ENCODE results near the gene AREL1.

Gene AREL1

DNA sequence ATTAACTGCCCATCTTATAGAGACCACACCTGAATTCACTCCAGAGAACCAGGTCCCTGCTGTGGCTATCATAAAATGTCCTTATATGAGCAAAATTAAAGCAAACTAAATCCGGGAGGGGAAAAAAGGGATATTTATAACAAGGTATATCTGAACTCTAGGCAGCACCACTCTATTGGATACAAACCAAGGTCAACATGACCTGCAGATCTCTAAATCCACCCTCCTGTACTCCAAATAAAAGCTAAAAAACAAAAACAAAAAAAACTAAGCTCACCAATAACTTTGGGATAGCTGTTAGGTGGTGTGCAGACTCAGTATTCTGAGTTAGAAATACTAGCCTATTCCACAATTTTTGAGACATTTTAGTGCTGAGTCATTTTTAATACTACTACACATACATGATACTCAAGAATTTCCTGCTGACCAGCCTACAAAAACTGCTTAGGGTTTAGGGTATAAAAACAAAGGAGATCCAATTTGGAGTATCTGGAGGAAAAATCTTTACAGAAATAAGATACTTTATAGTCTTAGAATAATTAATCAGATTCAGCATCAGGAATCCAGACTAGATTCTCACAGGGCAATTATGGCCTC, 54.2 kb downstream of the AREL1 start:
- no peak for DNase-seq

DNA sequence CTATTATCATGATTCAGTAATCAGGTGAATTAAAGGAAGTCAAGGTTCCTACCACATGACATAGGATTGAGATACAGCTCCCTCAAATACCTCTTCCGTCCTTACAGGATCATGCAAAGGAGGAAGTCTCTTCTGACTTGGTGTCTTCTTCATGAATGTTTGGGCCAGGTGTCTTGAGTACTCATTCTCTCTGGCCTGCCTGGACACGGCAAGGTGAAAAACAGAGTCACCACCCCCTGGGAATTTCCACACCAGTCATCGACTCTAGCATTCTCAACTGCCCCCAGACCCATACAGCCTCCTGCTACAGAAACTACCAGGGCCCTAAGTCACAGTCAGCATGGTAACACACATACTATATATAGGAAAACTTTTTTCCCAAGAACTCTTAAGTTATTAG, 55.9 kb downstream of the AREL1 start:
- DNase-seq = no peak

DNA sequence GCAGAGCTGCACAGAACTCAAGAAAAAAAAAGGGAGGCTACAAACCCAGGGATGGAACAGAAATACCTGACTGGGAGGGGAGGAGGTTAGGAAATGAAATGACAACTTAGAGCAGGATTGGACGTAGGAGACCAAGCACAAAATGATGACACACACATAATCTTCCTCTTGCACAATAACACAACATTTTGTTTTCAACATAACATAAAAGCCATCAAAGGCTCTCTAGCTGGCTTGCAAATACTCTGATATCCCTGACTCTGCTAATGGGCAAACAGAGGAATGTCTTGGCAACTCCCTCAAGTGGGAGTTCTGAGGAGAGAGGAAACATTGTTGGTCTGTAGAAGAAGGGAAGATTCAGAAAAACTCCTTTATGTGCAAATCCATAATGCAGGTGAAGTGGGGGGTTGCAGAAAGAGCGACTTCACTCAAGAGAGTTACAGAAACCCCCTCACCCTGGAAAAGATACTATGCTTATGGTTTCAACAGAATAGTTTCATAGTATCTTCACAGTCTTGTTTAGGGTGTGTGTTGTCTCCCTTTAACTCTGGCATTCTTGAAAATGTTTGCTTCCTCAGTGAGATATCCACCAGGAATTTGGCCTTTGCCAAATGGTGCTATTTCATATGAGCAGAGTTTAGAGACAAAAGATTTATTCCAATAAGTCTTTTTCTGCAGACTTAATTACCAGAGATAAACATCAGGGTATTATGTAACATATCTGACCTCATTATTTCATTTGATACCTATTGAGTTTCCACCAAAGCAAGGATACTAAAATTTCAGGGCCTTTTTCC, 57.1 kb downstream of the AREL1 start:
- DNase-seq = no peak

DNA sequence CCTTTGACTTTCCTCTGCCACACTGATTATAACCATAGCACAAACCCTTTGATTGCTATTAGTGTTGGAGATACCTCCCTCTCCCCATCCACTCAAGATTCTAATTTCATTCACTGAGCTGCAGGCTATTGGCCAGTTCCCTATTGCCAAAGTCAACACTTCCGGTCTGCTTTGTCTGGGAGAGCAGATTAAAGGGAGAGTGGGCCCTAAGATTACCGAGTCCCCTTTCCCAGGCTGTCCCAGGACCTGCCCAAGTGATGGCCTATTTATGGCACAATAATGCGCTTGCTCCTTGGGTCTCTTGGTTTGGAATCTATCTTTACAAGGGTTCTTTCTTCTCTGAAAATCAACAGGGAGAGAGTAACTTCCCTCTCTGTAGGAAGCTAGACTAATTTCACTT, 57.9 kb downstream of the AREL1 start:
- DNase-seq = no peak

DNA sequence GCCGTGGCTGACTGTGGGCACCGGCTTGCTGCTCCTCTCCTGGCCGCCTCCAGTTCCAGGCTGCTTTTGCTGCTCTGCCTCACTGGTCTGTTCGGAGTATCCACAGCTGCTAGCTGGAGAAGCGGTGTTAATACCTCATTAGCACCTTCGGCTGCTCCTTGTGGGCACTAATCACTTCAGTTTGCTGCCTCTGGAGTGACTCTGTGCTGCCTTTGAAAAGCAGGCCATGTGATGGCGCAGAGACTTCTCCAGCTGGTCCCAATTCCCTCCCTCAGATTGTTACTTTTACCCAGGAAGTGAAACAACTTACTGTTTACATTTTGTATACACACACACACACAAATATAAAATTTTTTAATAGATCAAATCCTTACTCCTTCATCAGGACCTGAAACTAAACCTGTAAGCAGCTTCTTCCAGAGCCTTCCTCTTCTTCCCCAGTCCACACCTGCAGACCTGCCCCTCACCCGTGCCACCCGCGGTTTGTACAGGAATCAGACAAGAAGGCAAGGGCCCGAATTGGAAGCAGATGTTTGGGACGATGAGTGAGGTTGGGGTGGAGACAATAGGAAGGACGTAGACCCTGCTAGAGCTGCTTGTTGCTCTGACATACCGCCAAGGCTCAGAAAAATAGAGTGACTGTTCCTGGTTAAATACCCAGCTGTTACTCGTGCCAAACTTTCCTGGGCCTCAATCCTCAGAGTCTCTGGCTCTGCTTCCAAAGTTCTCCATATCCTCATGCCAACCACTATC, 59.3 kb downstream of the AREL1 start:
- DNase-seq = no peak

DNA sequence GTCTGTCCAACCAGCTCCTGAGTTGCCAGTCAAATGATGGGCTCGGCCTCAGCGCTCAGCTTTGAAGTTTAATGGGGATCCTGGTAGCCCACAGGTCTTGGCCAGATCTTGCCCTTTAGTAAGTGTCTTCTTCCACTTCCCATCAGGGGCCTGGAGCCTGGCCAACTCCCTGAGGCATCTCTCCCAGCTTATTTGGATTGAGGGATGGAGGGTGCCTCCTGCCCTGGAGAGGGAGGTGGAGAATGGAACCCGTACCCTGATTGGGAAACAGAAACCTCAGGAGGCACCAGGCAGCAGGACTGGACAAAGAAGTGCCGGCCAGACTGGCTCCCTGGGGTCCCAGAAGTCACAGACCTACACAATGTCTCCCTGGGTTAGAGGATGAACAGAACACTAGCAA, 60.3 kb downstream of the AREL1 start:
- no peak for DNase-seq

DNA sequence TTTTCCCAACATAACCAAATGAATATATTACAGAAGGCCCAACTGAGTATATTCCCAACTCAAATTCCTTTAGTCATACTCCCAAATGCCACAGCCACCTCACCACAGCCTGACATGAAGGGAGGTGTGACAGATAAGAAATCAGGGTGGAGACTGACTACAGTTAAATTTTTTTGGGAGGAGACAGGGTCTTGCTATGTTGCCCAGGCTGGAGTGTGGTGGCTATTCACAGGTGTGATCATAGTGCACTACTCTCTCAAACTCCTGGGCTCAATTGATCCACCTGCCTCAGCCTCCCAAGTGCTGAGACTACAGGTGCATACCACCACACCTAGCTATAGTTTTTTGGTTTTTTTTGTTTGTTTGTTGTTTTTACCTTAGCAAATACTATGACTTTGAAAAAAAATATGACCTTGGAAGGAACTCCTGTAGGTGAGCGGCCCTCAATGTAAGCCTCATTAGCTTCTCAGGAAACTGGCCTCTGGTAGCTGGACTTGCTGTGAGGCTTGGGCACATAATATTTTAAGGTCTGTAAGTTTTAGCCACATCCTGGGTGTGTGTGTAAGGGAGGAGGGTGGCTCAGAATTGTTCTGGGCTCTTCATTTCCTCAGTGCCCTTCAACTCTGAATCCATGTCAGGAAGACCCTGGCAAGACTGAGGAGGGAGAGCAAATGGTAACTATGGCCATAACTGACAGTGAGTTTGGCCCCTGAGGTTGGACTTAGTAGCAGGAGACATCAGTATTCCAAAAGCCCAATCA, 61.8 kb downstream of the AREL1 start:
- no peak for DNase-seq

DNA sequence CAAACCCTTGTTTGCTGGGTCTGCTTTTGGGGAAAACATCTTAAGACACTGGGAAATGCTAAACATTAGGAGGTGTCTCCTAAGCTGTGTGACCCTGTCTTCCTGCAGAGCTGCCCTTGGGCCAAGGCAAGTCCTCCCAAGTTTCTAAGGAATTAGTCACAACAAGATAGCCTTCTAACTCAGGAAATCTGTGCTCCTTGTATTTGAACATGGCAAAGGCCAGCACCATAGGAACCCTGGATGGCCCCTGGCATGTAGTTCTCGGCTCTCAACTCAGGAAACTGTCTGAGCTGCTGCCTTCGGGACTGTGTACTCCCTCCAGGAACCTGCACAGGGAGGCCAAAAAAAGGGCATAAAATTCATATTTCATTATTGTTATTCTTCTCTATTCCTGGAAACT, 63.2 kb downstream of the AREL1 start:
- DNase-seq = no peak

DNA sequence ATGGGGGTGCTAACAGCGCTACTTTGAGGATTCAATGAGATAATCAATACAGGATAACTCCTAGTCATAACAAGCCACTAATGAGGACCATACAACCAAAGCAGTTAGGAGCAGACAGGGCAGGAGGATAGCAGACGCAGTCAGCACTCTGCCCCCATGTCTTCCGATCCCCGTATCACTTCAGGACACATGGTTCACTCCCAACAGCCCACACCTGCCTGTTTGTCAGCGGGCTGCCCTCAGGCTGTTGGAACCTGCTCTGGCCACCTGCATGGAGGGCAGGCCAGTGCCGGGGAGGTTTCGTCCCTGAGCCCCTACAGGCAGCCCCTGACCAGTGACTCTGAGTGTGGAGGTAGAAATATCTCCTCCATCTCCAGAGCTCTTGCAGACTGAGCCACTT, 63.7 kb downstream of the AREL1 start:
- no peak for DNase-seq

DNA sequence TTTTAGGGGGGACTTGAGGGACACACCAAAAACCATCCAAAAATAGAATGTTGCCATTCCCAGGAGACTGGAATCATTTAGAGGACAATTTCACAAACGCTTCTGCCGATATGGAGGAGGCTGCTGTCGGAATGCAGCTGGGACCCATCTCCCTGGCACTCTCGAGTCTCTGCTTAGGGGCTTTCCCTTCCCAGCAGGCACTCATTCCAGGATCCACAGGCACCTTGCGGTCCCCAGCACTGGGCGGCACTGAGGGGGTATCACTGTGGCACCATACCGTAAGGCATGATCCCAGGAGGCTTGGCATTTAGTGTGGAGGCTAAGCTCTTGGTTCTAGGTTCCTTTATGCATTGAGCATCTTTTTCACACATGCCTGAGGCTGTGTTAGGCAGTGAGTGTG, 64.3 kb downstream of the AREL1 start:
- no peak for DNase-seq

DNA sequence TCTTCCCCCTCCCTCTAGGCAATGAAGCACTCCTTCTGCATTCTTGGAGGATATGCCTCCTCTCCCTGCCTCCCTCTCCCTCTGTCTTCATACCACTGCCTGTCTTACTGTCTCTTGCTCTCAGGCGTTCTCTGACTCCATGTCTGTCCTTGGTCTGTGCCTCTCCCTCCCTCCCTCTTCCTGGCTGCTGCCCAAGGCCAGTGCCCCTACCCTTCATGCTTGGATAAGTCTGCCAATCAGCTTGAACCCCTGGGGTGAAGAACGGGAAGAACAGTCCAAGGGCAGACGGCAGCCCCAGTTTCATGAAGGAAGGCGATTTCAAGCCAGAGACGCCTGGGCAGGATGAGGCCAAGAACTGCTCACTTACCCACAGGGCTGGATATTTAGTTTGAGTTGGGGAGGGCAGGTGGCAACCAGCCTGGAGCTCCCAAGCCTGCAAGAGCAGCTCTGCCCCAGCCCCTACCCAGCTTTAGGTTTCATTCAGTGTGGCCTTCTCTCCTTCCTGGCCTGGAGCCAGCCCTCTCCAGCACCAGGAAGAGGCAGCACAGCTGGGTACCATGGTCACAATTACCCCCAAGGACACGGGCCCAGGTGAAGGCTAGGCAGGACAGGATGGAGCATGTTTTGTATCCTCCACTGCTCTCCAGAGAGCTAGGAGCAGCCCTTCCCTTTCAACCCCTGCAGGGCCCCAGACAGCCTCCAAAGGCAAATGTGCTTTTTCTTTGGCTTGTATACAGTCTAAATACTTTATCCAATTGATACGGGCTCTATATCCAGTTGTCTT, 65.0 kb downstream of the AREL1 start:
- no peak for DNase-seq

DNA sequence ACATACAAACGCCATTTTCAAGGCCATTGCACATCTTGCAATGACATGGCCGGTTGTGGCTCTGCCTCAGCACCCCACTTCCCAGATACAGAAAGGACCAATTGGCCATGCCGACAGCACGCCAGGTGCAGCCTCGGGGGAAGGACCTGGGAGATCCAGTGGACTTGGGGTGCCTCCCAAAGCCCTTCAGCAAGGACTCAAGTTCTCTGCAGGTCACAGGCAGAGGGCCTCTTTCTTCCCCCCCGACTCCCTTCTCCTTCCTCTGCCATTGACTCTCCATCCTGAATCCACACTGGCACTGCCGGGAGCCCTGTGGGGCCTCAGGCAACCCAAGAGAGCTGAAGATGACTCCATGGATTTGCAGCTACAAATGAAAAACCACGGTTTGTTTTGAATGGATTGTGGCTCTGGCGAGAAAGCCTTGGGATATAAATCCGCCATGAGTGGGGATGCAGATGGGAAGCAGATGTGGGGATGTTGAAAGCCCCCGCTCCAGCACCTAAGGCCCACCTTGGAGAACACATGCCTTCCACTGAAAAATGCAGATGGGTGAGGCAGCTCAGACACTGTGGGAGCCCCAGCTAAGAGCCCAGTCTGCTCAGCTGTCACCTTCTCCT, 65.7 kb downstream of the AREL1 start:
- DNase-seq = no peak

DNA sequence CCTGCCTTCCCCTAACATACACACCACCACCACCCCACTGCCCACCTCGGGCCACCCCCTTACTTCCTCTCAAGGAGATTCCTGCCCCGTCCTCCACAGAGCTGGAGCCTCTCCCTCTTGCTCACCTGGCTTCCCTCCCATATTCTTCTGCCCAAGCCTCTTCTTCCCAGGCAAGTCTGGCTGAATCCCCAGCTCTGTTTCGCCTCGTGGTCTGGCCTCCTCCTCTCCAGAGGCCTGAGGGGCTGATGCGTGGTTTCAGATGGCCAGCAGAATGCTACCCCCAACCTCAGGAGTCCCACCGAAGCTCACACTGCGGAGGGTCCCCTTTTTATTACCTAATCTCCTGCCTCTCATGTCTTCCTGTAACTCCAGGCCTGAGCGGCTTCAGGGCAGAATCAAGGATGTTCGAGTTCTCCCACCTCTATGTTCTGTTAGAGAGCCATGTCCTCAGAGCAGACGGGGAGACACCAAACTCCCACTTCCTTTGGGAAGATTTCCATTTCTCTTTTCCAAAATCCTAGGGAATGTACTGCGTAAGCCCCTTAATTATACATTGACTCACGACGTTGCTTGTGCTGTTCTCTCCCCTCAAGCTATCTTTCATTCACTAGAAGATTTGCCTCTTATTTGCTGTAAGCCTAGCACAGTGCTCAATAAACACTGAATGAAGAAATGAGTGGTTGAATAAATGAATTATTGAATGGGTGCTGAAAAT, 67.0 kb downstream of the AREL1 start:
- DNase-seq = no peak

DNA sequence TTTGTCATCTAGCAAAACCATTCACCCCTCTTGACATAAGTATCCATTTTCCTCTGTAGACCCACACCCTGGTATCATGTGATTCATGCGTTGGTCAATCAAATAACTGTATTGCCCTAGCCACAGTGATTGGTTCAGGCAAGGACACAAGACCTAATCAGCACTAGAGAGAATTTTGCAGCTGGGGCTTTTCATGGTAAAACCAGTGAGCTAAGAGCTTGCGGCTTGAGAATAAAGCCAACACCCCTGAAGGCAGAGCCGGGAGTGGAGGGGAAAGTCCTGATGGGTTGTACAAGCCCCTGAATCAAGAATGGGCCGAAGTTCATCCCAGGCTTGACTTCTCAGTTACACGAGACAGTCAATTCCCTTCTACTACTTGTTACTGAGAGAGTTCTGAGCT, 67.6 kb downstream of the AREL1 start:
- no peak for DNase-seq

DNA sequence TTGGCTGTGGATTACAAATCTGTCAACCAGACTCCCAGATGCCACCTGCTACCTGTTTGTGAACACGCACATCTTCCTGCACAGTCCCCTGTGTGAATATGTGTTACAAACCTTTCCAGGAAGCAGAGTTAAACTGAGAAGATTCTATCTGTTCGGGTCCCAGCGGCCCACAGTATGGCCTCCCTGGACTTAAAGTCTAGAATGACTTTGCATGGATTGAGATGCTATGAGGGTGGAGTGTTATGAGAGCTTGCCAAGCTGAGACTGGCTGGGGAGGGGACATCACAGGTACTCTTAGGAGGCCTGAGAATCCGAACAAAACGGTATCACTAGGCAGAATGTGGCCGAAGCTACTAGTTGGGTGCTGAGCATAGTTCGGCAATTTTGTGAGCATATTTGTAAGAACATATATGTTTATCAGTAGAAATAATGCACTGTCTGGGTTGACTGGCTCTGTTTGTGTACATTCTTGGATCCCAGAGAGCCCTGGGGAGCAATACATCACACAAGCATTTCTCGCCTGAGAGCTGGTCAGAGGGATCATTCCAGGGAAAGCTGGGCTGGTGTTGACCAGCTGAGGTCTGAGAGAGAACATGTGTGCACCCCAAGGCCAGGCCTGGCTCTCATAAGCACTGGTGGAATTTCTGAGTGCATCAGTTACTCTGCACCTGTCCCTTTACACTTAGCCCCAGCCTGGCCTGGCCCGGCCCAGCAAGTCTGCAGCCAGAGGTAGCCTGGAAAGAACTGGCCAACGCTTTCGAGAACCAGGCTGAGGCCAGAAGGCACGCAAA, 71.1 kb downstream of the AREL1 start:
- no peak for DNase-seq

DNA sequence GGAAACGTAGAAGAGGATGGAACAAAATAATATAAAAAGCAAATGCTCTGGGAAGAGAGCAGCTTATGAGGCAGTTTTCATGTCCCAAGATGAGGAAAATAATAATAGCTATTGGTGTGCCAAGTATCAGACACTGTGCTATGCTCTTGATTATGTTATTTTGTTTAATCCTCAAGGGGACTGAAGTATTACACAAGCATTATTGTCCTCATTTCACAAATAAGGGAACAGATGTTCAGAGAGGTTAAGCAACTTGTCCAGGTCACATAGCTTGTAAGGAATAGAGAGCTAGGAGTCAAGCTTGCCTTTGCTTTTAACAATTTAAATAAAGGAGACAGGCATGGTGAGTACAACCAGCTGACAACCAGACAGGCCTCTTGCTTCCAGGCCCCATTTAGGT, 73.9 kb downstream of the AREL1 start:
- no peak for DNase-seq

DNA sequence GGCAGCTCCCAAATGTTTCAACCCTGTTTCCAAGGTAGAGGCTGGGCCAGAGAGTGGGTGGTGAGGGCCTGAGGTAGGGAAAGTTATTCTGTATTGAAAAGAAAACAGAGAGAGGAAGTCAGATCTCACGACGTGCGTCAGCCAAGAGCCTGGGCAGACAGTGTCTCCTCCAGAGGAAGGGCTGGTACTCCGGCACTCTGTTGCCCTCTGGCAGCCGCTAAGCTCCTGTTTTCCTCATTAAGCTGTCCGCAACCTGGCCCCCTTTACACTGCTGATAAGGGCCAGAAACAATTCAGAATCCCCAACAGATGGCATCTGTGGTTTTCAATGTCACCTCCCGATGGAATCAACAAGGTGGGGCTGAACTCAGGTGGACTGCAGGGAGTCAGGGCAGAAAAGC, 74.8 kb downstream of the AREL1 start:
- no peak for DNase-seq

DNA sequence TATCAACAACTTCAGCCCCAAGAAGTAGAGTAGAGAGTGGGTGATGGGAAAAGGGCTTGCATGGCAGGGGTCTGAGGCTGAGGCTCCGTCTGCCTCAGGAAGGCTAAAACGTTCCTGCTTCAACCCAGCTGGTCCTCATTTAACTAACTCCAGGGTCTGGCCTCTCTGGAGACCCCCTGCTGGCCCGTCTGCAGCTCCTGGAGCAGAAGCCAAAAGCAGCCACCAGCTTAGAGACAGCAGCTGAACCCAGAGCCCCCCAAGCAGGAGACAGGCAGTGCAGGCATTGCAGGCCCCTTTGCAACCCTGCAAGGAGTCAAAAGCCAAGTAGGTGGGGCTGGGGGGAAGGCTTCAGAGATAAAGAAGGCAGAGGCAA, 75.7 kb downstream of the AREL1 start:
- DNase-seq = no peak

DNA sequence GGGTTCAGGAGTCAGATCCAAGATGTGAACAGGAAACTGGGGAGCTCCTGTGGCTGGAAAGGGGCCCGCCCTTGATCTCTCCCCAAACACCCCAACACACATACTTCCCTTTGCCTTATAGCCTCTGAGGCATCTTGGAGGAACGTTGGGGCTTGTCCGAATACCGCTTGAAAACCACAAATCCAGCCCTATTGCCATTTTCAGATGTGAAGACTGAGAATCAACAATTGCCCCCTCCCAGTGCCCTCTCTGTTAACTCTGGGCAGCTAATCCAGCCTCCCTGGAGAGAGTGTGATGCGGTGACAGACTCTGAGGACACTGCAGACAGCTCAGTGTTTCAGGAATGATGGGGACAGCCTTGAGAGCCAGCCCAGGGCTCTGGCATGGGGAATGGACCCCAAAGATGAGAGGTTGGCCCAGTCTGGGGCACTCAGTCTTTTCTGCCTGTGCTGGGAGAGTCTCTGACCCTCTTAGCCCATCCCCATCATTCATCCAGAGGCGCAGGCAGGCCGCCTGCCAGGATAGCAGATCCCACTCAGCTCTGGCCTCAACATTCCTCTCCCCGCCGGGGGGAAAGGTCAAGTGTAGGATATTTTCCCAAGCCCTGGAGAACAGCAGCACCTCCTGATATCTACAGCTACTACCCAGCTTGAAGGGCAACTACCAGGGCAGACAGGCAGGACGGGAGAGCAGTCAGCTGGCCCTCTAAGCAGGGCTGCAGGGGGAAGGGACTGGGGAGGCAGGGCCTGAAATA, 76.3 kb downstream of the AREL1 start:
- DNase-seq = no peak

DNA sequence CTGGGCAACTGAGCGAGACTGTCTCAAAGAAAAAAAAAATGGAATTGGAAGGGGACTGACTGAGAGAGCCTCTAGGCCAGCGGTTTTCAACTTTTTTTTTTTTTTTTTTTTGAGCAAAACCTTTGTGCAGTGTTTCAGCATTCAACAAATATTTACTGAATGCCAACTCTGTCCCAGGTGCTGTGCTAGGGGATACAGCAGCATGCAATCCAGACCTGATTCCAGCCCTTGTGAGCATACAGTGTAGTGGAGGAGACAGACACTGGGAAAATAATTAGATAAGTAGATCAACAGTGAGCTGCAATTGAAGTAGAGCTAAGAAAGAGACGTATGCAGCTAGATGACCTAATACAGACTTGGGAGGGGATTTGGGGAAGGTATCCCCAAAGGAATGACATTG, 77.0 kb downstream of the AREL1 start:
- no peak for DNase-seq
